Measurements from ENCODE around the gene SECISBP2.

DNA sequence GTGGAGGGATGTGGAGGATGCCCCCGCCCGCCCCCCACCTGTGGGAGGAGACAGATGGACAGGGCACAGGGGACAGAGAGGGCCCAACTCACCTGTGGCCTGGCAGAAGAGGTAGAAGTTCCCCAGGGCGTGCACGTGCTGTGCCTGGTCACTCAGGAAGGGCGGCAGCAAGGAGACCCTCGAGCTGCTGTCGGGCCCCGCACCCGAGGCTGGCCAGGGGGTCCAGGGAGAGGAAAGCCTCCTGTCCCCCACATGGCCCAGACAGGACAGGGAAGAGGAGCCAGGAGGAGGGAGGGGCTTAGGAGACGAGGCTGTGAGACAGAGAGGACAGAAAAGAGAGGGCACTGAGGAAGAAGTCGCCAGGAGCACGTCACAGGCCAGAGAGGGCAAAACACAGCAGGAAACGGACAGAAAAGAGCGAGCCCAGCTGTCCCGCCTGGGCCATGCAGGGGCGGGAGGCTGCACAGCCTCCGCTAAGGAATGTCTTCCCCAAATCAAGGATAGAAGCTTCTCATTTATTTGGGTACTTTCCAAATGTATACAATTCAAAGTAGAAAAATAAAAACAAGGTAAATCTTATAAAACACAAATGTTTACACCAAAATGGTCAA is 58.5 kb downstream of the SECISBP2 start:
- TF ChIP-seq, protein P1, sequence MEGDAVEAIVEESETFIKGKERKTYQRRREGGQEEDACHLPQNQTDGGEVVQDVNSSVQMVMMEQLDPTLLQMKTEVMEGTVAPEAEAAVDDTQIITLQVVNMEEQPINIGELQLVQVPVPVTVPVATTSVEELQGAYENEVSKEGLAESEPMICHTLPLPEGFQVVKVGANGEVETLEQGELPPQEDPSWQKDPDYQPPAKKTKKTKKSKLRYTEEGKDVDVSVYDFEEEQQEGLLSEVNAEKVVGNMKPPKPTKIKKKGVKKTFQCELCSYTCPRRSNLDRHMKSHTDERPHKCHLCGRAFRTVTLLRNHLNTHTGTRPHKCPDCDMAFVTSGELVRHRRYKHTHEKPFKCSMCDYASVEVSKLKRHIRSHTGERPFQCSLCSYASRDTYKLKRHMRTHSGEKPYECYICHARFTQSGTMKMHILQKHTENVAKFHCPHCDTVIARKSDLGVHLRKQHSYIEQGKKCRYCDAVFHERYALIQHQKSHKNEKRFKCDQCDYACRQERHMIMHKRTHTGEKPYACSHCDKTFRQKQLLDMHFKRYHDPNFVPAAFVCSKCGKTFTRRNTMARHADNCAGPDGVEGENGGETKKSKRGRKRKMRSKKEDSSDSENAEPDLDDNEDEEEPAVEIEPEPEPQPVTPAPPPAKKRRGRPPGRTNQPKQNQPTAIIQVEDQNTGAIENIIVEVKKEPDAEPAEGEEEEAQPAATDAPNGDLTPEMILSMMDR (IDR thresholded peaks at IDR 0.05), result no peak
- TF ChIP-seq POLR2A (IDR thresholded peaks at IDR 0.05), result no peak

All from heart left ventricle (tissue), 13 donors.